GM19025 (cell line): ENCODE data around the gene NUTM2E.
"Not testable (repeated sequence)": the region's sequence is repeated elsewhere in the genome, so short reads cannot be mapped to it uniquely, and the experiment has no call there.

Experiments used
- ATAC-seq: cut with Tn5 transposase; IDR thresholded peaks from one replicate; pipeline ENCODE4 v1.9.1; 2021; ENCODE audit warnings: mild to moderate bottlenecking, low read depth, moderate library complexity; ENCODE audit not compliant: unreplicated experiment

Gene NUTM2E

GRCh38 chr10:79826496-79827215 lies at the start of gene NUTM2E:
NUTM2E (plus strand) TSS chr10:79826739; CDS start chr10:79841741, 15,002 bp downstream.
- peak; percentile 92 for ATAC-seq

GRCh38 chr10:79777997-79778396 lies 48.5 kb upstream of the NUTM2E start:
- not testable (repeated sequence) for ATAC-seq

GRCh38 chr10:79779310-79779938 lies 47.1 kb upstream of the NUTM2E start:
- ATAC-seq, result peak; percentile 88

- not testable (repeated sequence) for ATAC-seq
Measured at GRCh38 chr10:79779992-79780391, 46.5 kb upstream of the NUTM2E start.

GRCh38 chr10:79781584-79781983 lies 45.0 kb upstream of the NUTM2E start:
- not testable (repeated sequence) for ATAC-seq

GRCh38 chr10:79787455-79787952 lies 39.0 kb upstream of the NUTM2E start:
- not testable (repeated sequence) for ATAC-seq

- ATAC-seq, result not testable (repeated sequence)
Measured at GRCh38 chr10:79789351-79789750, 37.2 kb upstream of the NUTM2E start.

GRCh38 chr10:79791906-79792517 lies 34.5 kb upstream of the NUTM2E start:
- ATAC-seq, result not testable (repeated sequence)

GRCh38 chr10:79799337-79799736 lies 27.2 kb upstream of the NUTM2E start:
- not testable (repeated sequence) for ATAC-seq

GRCh38 chr10:79805857-79806256 lies 20.7 kb upstream of the NUTM2E start:
- not testable (repeated sequence) for ATAC-seq

- not testable (repeated sequence) for ATAC-seq
Measured at GRCh38 chr10:79811895-79812294, 14.6 kb upstream of the NUTM2E start.

- not testable (repeated sequence) for ATAC-seq
Measured at GRCh38 chr10:79816290-79816689, 10.2 kb upstream of the NUTM2E start.

- not testable (repeated sequence) for ATAC-seq
Measured at GRCh38 chr10:79823387-79823786, 3.2 kb upstream of the NUTM2E start.

GRCh38 chr10:79825587-79826011 lies 940 bp upstream of the NUTM2E start:
- peak; percentile 6 for ATAC-seq

- not testable (repeated sequence) for ATAC-seq
Measured at GRCh38 chr10:79826131-79826495, 426 bp upstream of the NUTM2E start.

GRCh38 chr10:79833833-79834232 lies 7.3 kb downstream of the NUTM2E start:
- ATAC-seq, result not testable (repeated sequence)

GRCh38 chr10:79835891-79836290 lies 9.4 kb downstream of the NUTM2E start:
- ATAC-seq, result not testable (repeated sequence)

- ATAC-seq, result not testable (repeated sequence)
Measured at GRCh38 chr10:79836891-79837290, 10.4 kb downstream of the NUTM2E start.

- ATAC-seq, result not testable (repeated sequence)
Measured at GRCh38 chr10:79838441-79838840, 11.9 kb downstream of the NUTM2E start.

GRCh38 chr10:79853191-79853854 lies 26.8 kb downstream of the NUTM2E start:
- ATAC-seq, result not testable (repeated sequence)

GRCh38 chr10:79862269-79862668 lies 35.7 kb downstream of the NUTM2E start:
- not testable (repeated sequence) for ATAC-seq
